ENCODE data around the gene FAM193B. TPM values are rescaled to one million over a fixed set of nuclear protein-coding genes. Genes with fewer than 3 reads are reported as not detected.

FAM193B gene
- total and polyA plus RNA-seq, 4 donors = 14.3 to 31.8 (median 15.8) TPM

- Histone ChIP-seq H3K27me3 (ENCODE audit: control insufficient read depth in 4 of 4, insufficient read depth in 4 of 4, low read length in 3 of 4) (no peaks in the 10 kb centered on the region), H3K36me3 (ENCODE audit: control insufficient read depth in 4 of 4, insufficient read depth in 3 of 4, low read depth in 1 of 4, low read length in 3 of 4) (no peaks in the 10 kb centered on the region), H3K9me3 (ENCODE audit: control insufficient read depth in 4 of 4, low read length in 3 of 4) (no peaks in the 10 kb centered on the region), H3K9ac (ENCODE audit: low read depth in 1 of 2, low read length in 2 of 2) (no peak overlapping the region), H3K27ac (ENCODE audit: low read depth in 1 of 2, low read length in 2 of 2) (no peak overlapping the region), H3K4me1 (ENCODE audit: control insufficient read depth in 4 of 4, insufficient read depth in 4 of 4, low read length in 3 of 4) (peaks cover 0 to 6% (median 3%) of the 10 kb centered on the region in 4 donors), H3K4me3 (ENCODE audit: low read depth in 1 of 3, low read length in 3 of 3) (no peak overlapping the region)
- DNase-seq (ENCODE audit: low spot score) = no peak
- 87% methylated on average over 14 of the region's 14 CpGs for WGBS
- TF ChIP-seq SP1 (IDR thresholded peaks at IDR 0.05) (no peak), MAX (IDR thresholded peaks at IDR 0.05) (no peak), EGR1 (IDR thresholded peaks at IDR 0.05; ENCODE audit: low read depth in 2 of 2) (no peak), RXRA (IDR thresholded peaks at IDR 0.05) (no peak), RAD21 (IDR thresholded peaks at IDR 0.05) (no peak), YY1 (IDR thresholded peaks at IDR 0.05) (no peak), GABPA (IDR thresholded peaks at IDR 0.05 in 1 of 2, conservative IDR thresholded peaks at IDR 0.05 in 1 of 2) (no peak), HNF4G (IDR thresholded peaks at IDR 0.05) (no peak)
Observed at GRCh38 chr5:177471610-177472356, 82.6 kb downstream of the FAM193B start.

- DNase-seq (ENCODE audit: low spot score) = no peak
- H3K9me3 ChIP-seq (ENCODE audit: control insufficient read depth in 4 of 4, low read length in 3 of 4) = no peaks in the 10 kb centered on the region
- H3K36me3 ChIP-seq (ENCODE audit: control insufficient read depth in 4 of 4, insufficient read depth in 3 of 4, low read depth in 1 of 4, low read length in 3 of 4) = no peaks in the 10 kb centered on the region
- H3K9ac ChIP-seq (ENCODE audit: low read depth in 1 of 2, low read length in 2 of 2) = no peak overlapping the region
- no peak overlapping the region for H3K4me3 ChIP-seq (ENCODE audit: low read depth in 1 of 3, low read length in 3 of 3)
- WGBS = 93% methylated on average over 10 of the region's 10 CpGs
- TF ChIP-seq RAD21 (IDR thresholded peaks at IDR 0.05) (no peak), HNF4G (IDR thresholded peaks at IDR 0.05) (no peak), RXRA (IDR thresholded peaks at IDR 0.05) (no peak)
- H3K27ac ChIP-seq (ENCODE audit: low read depth in 1 of 2, low read length in 2 of 2) = no peak overlapping the region
- H3K4me1 ChIP-seq (ENCODE audit: control insufficient read depth in 4 of 4, insufficient read depth in 4 of 4, low read length in 3 of 4) = peaks cover 0 to 6% (median 3%) of the 10 kb centered on the region in 4 donors
- H3K27me3 ChIP-seq (ENCODE audit: control insufficient read depth in 4 of 4, insufficient read depth in 4 of 4, low read length in 3 of 4) = no peaks in the 10 kb centered on the region
Observed at GRCh38 chr5:177470759-177471536, 83.4 kb downstream of the FAM193B start.

Other genes starting within 250 kb of the FAM193B start
- 10 to 100 TPM in 1 of 2 donors, 1 to 10 TPM in 1; 6.0 to 36.8 TPM for gene MXD3, start 242.7 kb downstream of the FAM193B start, total RNA-seq
- 1 to 10 TPM; 1.9 to 8.0 TPM for gene MXD3, start 242.7 kb downstream of the FAM193B start, polyA plus RNA-seq
- 100 to 1,000 TPM; 279 to 478 TPM for gene LMAN2, start 202.9 kb downstream of the FAM193B start, total RNA-seq
- gene LMAN2, start 202.9 kb downstream of the FAM193B start, polyA plus RNA-seq = 100 to 1,000 TPM; 243 to 449 TPM
- gene RGS14, start 196.6 kb downstream of the FAM193B start, total RNA-seq = 10 to 100 TPM; 10.2 to 53.8 TPM
- gene RGS14, start 196.6 kb downstream of the FAM193B start, polyA plus RNA-seq = 10 to 100 TPM; 30.7 to 35.8 TPM
- gene SLC34A1, start 170.1 kb downstream of the FAM193B start, total RNA-seq = 1 to 10 TPM in 1 of 2 donors, under 1 TPM in 1; 0.23 to 1.0 TPM
- under 1 TPM; 0.33 to 0.60 TPM for gene SLC34A1, start 170.1 kb downstream of the FAM193B start, polyA plus RNA-seq
- gene PFN3, start 153.9 kb downstream of the FAM193B start, total RNA-seq = not detected
- not detected for gene PFN3, start 153.9 kb downstream of the FAM193B start, polyA plus RNA-seq
- gene F12, start 145.0 kb downstream of the FAM193B start, total RNA-seq = 100 to 1,000 TPM in 1 of 2 donors, 10 to 100 TPM in 1; 27.7 to 256 TPM
- 100 to 1,000 TPM; 294 to 328 TPM for gene F12, start 145.0 kb downstream of the FAM193B start, polyA plus RNA-seq
- gene GRK6, start 127.9 kb downstream of the FAM193B start, total RNA-seq = 10 to 100 TPM; 15.2 to 24.0 TPM
- 1 to 10 TPM; 3.1 to 6.4 TPM for gene GRK6, start 127.9 kb downstream of the FAM193B start, polyA plus RNA-seq
- gene PRR7, start 107.7 kb downstream of the FAM193B start, total RNA-seq = under 1 TPM; 0.17 to 0.37 TPM
- gene PRR7, start 107.7 kb downstream of the FAM193B start, polyA plus RNA-seq = 1 to 10 TPM in 1 of 2 donors, under 1 TPM in 1; 0.60 to 1.4 TPM
- gene DBN1, start 80.9 kb downstream of the FAM193B start, total RNA-seq = 1 to 10 TPM; 2.3 to 4.9 TPM
- 1 to 10 TPM; 1.5 to 1.8 TPM for gene DBN1, start 80.9 kb downstream of the FAM193B start, polyA plus RNA-seq
- gene PDLIM7, start 57.0 kb downstream of the FAM193B start, total RNA-seq = 10 to 100 TPM in 1 of 2 donors, 1 to 10 TPM in 1; 7.0 to 36.0 TPM
- 1 to 10 TPM; 5.5 to 10.0 TPM for gene PDLIM7, start 57.0 kb downstream of the FAM193B start, polyA plus RNA-seq
- gene DOK3, start 44.7 kb downstream of the FAM193B start, total RNA-seq = 10 to 100 TPM; 10.2 to 19.2 TPM
- gene DOK3, start 44.7 kb downstream of the FAM193B start, polyA plus RNA-seq = 1 to 10 TPM; 1.7 to 2.9 TPM
- gene DDX41, start 37.6 kb downstream of the FAM193B start, total RNA-seq = 10 to 100 TPM; 42.4 to 58.5 TPM
- gene DDX41, start 37.6 kb downstream of the FAM193B start, polyA plus RNA-seq = 10 to 100 TPM; 20.4 to 48.7 TPM
- gene TMED9, start 37.6 kb upstream of the FAM193B start, total RNA-seq = 100 to 1,000 TPM in 1 of 2 donors, 10 to 100 TPM in 1; 68.8 to 143 TPM
- gene TMED9, start 37.6 kb upstream of the FAM193B start, polyA plus RNA-seq = 100 to 1,000 TPM in 1 of 2 donors, 10 to 100 TPM in 1; 66.7 to 234 TPM
- 10 to 100 TPM; 12.6 to 18.7 TPM for gene B4GALT7, start 45.6 kb upstream of the FAM193B start, total RNA-seq
- gene B4GALT7, start 45.6 kb upstream of the FAM193B start, polyA plus RNA-seq = 10 to 100 TPM in 1 of 2 donors, 1 to 10 TPM in 1; 8.1 to 19.7 TPM
- gene FAM153A, start 228.3 kb upstream of the FAM193B start, total RNA-seq = 1 to 10 TPM in 1 of 2 donors, under 1 TPM in 1; 0.70 to 3.9 TPM
- gene FAM153A, start 228.3 kb upstream of the FAM193B start, polyA plus RNA-seq = under 1 TPM; 0.48 to 0.54 TPM